Measurements from ENCODE around the gene CDKN2A. TPM values are rescaled to one million over a fixed set of nuclear protein-coding genes. Genes with fewer than 3 reads are reported as not detected.
A peak's percentile ranks its signal among the peaks of the same experiment; 100 is the strongest.

The CDKN2A gene
- total and polyA plus RNA-seq, 4 donors, result 0.23 to 0.76 (median 0.43) TPM

DNA sequence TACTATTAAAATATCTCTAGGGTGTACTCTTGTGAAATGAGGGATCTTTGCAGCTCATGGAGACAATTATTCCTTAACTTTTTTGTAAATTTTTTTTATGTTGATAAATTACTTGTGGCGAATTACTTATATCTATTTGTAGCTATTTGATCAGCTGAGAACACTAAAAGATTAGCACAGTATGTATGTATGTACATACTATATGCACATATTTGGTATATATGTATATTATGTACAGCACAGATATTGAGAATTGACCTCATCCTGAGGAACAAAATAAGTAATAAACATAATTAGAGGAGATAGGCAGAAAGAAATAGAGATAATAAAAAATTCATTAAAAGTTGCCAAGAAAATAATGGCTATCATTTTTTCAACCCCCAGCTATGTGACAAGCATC is 11.8 kb downstream of the CDKN2A start:
- Histone ChIP-seq H3K9me3 (ENCODE audit: control insufficient read depth in 4 of 4, low read length in 3 of 4) (no peaks in the 10 kb centered on the region), H3K4me1 (ENCODE audit: control insufficient read depth in 4 of 4, insufficient read depth in 4 of 4, low read length in 3 of 4) (no peaks in the 10 kb centered on the region), H3K36me3 (ENCODE audit: control insufficient read depth in 4 of 4, insufficient read depth in 3 of 4, low read depth in 1 of 4, low read length in 3 of 4) (no peaks in the 10 kb centered on the region), H3K9ac (ENCODE audit: low read depth in 1 of 2, low read length in 2 of 2) (no peak overlapping the region), H3K27ac (ENCODE audit: low read depth in 1 of 2, low read length in 2 of 2) (no peak overlapping the region), H3K4me3 (ENCODE audit: low read depth in 1 of 3, low read length in 3 of 3) (no peak overlapping the region), H3K27me3 (ENCODE audit: control insufficient read depth in 4 of 4, insufficient read depth in 4 of 4, low read length in 3 of 4) (peaks cover 0 to 10% (median 2%) of the 10 kb centered on the region in 4 donors)
- DNase-seq (ENCODE audit: low spot score), result no peak
- TF ChIP-seq, protein P1, sequence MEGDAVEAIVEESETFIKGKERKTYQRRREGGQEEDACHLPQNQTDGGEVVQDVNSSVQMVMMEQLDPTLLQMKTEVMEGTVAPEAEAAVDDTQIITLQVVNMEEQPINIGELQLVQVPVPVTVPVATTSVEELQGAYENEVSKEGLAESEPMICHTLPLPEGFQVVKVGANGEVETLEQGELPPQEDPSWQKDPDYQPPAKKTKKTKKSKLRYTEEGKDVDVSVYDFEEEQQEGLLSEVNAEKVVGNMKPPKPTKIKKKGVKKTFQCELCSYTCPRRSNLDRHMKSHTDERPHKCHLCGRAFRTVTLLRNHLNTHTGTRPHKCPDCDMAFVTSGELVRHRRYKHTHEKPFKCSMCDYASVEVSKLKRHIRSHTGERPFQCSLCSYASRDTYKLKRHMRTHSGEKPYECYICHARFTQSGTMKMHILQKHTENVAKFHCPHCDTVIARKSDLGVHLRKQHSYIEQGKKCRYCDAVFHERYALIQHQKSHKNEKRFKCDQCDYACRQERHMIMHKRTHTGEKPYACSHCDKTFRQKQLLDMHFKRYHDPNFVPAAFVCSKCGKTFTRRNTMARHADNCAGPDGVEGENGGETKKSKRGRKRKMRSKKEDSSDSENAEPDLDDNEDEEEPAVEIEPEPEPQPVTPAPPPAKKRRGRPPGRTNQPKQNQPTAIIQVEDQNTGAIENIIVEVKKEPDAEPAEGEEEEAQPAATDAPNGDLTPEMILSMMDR (IDR thresholded peaks at IDR 0.05; ENCODE audit: low read depth, low read length, missing input control), result no peak
- no peak for TF ChIP-seq FOXA2 (IDR thresholded peaks at IDR 0.05)
- TF ChIP-seq TAF1 (conservative IDR thresholded peaks at IDR 0.05), result no peak
- no peak for TF ChIP-seq EGR1 (IDR thresholded peaks at IDR 0.05; ENCODE audit: low read depth in 2 of 2)
- TF ChIP-seq, protein P2, sequence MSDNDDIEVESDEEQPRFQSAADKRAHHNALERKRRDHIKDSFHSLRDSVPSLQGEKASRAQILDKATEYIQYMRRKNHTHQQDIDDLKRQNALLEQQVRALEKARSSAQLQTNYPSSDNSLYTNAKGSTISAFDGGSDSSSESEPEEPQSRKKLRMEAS (IDR thresholded peaks at IDR 0.05), result no peak
- TF ChIP-seq HNF4G (IDR thresholded peaks at IDR 0.05), result no peak
- 59% methylated on average over 1 of the region's 1 CpG for WGBS

DNA sequence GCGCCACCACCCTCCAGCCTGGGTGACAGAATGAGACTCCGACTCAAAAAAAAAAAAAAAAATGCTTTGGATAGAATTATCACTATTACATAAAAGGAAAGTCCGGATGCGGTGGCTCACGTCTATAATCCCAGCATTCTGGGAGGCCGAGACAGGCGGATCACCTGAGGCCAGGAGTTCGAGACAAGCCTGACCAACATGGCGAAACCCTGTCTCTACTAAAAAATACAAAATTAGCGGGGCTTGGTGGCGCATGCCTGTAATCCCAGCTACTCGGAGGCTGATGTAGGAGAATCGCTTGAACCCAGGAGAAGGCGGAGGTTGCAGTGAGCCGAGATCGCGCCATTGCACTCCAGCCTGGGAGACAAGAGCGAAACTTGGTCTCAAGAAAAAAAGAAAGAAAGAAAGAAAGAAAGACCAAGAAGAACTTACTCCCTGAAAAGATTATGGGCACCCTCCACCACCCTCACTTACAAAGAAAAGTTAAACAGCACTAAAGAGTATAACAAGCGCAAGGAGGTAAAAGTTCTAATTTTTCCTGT is 17.8 kb downstream of the CDKN2A start:
- Histone ChIP-seq H3K4me1 (ENCODE audit: control insufficient read depth in 4 of 4, insufficient read depth in 4 of 4, low read length in 3 of 4) (peaks cover 3 to 15% (median 12%) of the 10 kb centered on the region in 4 donors), H3K36me3 (ENCODE audit: control insufficient read depth in 4 of 4, insufficient read depth in 3 of 4, low read depth in 1 of 4, low read length in 3 of 4) (no peaks in the 10 kb centered on the region), H3K27ac (ENCODE audit: low read depth in 1 of 2, low read length in 2 of 2) (no peak overlapping the region), H3K27me3 (ENCODE audit: control insufficient read depth in 4 of 4, insufficient read depth in 4 of 4, low read length in 3 of 4) (peaks cover 0 to 30% (median 15%) of the 10 kb centered on the region in 4 donors), H3K4me3 (ENCODE audit: low read depth in 1 of 3, low read length in 3 of 3) (no peak overlapping the region), H3K9me3 (ENCODE audit: control insufficient read depth in 4 of 4, low read length in 3 of 4) (no peaks in the 10 kb centered on the region), H3K9ac (ENCODE audit: low read depth in 1 of 2, low read length in 2 of 2) (no peak overlapping the region)
- WGBS, result 27% methylated on average over 19 of the region's 19 CpGs
- no peak for DNase-seq (ENCODE audit: low spot score)
- TF ChIP-seq YY1 (IDR thresholded peaks at IDR 0.05), result no peak
- TF ChIP-seq HNF4G (IDR thresholded peaks at IDR 0.05), result no peak
- no peak for TF ChIP-seq NR2F2 (IDR thresholded peaks at IDR 0.05)
- no peak for TF ChIP-seq SP1 (IDR thresholded peaks at IDR 0.05)
- no peak for TF ChIP-seq EGR1 (IDR thresholded peaks at IDR 0.05; ENCODE audit: low read depth in 2 of 2)
- TF ChIP-seq, protein P3, sequence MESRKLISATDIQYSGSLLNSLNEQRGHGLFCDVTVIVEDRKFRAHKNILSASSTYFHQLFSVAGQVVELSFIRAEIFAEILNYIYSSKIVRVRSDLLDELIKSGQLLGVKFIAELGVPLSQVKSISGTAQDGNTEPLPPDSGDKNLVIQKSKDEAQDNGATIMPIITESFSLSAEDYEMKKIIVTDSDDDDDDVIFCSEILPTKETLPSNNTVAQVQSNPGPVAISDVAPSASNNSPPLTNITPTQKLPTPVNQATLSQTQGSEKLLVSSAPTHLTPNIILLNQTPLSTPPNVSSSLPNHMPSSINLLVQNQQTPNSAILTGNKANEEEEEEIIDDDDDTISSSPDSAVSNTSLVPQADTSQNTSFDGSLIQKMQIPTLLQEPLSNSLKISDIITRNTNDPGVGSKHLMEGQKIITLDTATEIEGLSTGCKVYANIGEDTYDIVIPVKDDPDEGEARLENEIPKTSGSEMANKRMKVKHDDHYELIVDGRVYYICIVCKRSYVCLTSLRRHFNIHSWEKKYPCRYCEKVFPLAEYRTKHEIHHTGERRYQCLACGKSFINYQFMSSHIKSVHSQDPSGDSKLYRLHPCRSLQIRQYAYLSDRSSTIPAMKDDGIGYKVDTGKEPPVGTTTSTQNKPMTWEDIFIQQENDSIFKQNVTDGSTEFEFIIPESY (IDR thresholded peaks at IDR 0.05), result no peak

DNA sequence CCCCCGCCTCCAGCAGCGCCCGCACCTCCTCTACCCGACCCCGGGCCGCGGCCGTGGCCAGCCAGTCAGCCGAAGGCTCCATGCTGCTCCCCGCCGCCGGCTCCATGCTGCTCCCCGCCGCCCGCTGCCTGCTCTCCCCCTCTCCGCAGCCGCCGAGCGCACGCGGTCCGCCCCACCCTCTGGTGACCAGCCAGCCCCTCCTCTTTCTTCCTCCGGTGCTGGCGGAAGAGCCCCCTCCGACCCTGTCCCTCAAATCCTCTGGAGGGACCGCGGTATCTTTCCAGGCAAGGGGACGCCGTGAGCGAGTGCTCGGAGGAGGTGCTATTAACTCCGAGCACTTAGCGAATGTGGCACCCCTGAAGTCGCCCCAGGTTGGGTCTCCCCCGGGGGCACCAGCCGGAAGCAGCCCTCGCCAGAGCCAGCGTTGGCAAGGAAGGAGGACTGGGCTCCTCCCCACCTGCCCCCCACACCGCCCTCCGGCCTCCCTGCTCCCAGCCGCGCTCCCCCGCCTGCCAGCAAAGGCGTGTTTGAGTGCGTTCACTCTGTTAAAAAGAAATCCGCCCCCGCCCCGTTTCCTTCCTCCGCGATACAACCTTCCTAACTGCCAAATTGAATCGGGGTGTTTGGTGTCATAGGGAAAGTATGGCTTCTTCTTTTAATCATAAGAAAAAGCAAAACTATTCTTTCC is 19.3 kb downstream of the CDKN2A start:
- H3K4me3 ChIP-seq (ENCODE audit: low read depth in 1 of 3, low read length in 3 of 3), result peak overlapping the region; percentile 18 to 53 (median 46)
- H3K9ac ChIP-seq (ENCODE audit: low read depth in 1 of 2, low read length in 2 of 2), result no peak overlapping the region
- peaks cover 6 to 15% (median 12%) of the 10 kb centered on the region in 4 donors for H3K4me1 ChIP-seq (ENCODE audit: control insufficient read depth in 4 of 4, insufficient read depth in 4 of 4, low read length in 3 of 4)
- H3K27me3 ChIP-seq (ENCODE audit: control insufficient read depth in 4 of 4, insufficient read depth in 4 of 4, low read length in 3 of 4), result peaks cover 3 to 42% (median 22%) of the 10 kb centered on the region in 4 donors
- DNase-seq (ENCODE audit: low spot score), result no peak
- H3K27ac ChIP-seq (ENCODE audit: low read depth in 1 of 2, low read length in 2 of 2), result no peak overlapping the region
- H3K36me3 ChIP-seq (ENCODE audit: control insufficient read depth in 4 of 4, insufficient read depth in 3 of 4, low read depth in 1 of 4, low read length in 3 of 4), result no peaks in the 10 kb centered on the region
- WGBS, result 1% methylated on average over 51 of the region's 51 CpGs
- no peak for TF ChIP-seq RAD21 (IDR thresholded peaks at IDR 0.05)
- no peak for TF ChIP-seq EGR1 (IDR thresholded peaks at IDR 0.05; ENCODE audit: low read depth in 2 of 2)
- TF ChIP-seq HNF4G (IDR thresholded peaks at IDR 0.05), result no peak
- no peak for TF ChIP-seq RXRA (IDR thresholded peaks at IDR 0.05)
- TF ChIP-seq, protein P4, sequence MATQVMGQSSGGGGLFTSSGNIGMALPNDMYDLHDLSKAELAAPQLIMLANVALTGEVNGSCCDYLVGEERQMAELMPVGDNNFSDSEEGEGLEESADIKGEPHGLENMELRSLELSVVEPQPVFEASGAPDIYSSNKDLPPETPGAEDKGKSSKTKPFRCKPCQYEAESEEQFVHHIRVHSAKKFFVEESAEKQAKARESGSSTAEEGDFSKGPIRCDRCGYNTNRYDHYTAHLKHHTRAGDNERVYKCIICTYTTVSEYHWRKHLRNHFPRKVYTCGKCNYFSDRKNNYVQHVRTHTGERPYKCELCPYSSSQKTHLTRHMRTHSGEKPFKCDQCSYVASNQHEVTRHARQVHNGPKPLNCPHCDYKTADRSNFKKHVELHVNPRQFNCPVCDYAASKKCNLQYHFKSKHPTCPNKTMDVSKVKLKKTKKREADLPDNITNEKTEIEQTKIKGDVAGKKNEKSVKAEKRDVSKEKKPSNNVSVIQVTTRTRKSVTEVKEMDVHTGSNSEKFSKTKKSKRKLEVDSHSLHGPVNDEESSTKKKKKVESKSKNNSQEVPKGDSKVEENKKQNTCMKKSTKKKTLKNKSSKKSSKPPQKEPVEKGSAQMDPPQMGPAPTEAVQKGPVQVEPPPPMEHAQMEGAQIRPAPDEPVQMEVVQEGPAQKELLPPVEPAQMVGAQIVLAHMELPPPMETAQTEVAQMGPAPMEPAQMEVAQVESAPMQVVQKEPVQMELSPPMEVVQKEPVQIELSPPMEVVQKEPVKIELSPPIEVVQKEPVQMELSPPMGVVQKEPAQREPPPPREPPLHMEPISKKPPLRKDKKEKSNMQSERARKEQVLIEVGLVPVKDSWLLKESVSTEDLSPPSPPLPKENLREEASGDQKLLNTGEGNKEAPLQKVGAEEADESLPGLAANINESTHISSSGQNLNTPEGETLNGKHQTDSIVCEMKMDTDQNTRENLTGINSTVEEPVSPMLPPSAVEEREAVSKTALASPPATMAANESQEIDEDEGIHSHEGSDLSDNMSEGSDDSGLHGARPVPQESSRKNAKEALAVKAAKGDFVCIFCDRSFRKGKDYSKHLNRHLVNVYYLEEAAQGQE (IDR thresholded peaks at IDR 0.05), result no peak
- TF ChIP-seq, protein P2 (IDR thresholded peaks at IDR 0.05), result no peak
- no peak for TF ChIP-seq YY1 (IDR thresholded peaks at IDR 0.05)
- no peak for TF ChIP-seq JUND (IDR thresholded peaks at IDR 0.05)
- TF ChIP-seq, protein P3 (IDR thresholded peaks at IDR 0.05), result no peak
- no peak for TF ChIP-seq FOXA2 (IDR thresholded peaks at IDR 0.05)
- TF ChIP-seq FOXA1 (IDR thresholded peaks at IDR 0.05), result no peak
- TF ChIP-seq, protein P5, sequence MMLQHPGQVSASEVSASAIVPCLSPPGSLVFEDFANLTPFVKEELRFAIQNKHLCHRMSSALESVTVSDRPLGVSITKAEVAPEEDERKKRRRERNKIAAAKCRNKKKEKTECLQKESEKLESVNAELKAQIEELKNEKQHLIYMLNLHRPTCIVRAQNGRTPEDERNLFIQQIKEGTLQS (IDR thresholded peaks at IDR 0.05), result no peak
- peaks cover 0 to 6% (median 0%) of the 10 kb centered on the region in 4 donors for H3K9me3 ChIP-seq (ENCODE audit: control insufficient read depth in 4 of 4, low read length in 3 of 4)
